Measurements from ENCODE around the gene HRH2. TPM values are rescaled to one million over a fixed set of nuclear protein-coding genes. Genes with fewer than 3 reads are reported as not detected.

Gene HRH2
- total RNA-seq, 1 donor from 2014 or later, result 1.7 TPM

DNA sequence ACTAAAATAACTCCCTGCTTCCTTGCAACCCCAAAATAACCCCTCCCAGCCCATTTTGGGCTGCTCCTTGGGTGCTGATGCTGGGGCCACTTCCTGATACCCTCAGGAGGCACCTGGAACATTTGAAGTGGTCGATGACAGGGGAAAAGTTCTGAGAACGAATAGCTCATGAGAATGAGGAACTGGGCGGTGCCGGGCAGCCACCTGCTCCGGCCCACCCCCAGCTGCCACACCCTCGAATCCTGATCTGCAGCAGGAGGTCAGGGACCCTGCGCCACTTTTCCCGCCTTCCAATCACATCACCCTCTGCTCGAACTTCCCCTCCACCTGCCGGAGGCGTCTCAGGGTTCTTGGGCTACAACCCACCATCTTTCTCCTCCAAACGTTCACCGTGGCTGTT is 19.7 kb downstream of the HRH2 start:
- no peak for DNase-seq (ENCODE audit: low read depth, low spot score)
- no peaks in the 10 kb centered on the region for H3K4me1 Mint-ChIP-seq
- no peak overlapping the region for H3K27ac Mint-ChIP-seq (ENCODE audit: unreplicated experiment)
- no peaks in the 10 kb centered on the region for H3K36me3 Mint-ChIP-seq (ENCODE audit: low read depth)
- TF ChIP-seq, protein P1, sequence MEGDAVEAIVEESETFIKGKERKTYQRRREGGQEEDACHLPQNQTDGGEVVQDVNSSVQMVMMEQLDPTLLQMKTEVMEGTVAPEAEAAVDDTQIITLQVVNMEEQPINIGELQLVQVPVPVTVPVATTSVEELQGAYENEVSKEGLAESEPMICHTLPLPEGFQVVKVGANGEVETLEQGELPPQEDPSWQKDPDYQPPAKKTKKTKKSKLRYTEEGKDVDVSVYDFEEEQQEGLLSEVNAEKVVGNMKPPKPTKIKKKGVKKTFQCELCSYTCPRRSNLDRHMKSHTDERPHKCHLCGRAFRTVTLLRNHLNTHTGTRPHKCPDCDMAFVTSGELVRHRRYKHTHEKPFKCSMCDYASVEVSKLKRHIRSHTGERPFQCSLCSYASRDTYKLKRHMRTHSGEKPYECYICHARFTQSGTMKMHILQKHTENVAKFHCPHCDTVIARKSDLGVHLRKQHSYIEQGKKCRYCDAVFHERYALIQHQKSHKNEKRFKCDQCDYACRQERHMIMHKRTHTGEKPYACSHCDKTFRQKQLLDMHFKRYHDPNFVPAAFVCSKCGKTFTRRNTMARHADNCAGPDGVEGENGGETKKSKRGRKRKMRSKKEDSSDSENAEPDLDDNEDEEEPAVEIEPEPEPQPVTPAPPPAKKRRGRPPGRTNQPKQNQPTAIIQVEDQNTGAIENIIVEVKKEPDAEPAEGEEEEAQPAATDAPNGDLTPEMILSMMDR (conservative IDR thresholded peaks at IDR 0.05), result no peak
- H3K9me3 Mint-ChIP-seq, result no peaks in the 10 kb centered on the region
- H3K4me3 Mint-ChIP-seq, result no peak overlapping the region
- H3K27me3 Mint-ChIP-seq (ENCODE audit: low read depth), result peaks cover 47% of the 10 kb centered on the region

DNA sequence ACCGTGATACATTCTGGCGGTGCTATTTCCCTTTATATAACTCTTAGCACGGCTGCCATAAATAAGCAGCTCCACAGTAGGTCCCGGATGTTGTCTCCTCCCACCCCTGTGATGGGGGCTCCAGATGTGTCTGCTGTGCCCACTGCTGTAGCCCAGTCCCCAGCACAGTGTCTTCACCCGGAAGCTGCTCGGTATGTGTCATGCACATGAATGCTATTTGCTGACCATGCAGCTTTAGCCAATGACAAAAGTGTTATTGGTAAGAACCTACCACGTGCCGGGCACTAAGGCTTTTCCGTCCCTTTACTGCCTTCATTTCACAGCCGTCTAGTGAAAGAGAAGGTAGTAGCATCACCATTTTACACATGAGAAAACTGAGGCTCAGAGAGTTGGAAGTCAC is 20.2 kb downstream of the HRH2 start:
- Mint-ChIP-seq H3K9me3 (no peaks in the 10 kb centered on the region), H3K27ac (ENCODE audit: unreplicated experiment) (no peak overlapping the region), H3K27me3 (ENCODE audit: low read depth) (peaks cover 42% of the 10 kb centered on the region), H3K36me3 (ENCODE audit: low read depth) (no peaks in the 10 kb centered on the region), H3K4me1 (no peaks in the 10 kb centered on the region), H3K4me3 (no peak overlapping the region)
- DNase-seq (ENCODE audit: low read depth, low spot score), result no peak
- TF ChIP-seq, protein P1 (conservative IDR thresholded peaks at IDR 0.05), result no peak

DNA sequence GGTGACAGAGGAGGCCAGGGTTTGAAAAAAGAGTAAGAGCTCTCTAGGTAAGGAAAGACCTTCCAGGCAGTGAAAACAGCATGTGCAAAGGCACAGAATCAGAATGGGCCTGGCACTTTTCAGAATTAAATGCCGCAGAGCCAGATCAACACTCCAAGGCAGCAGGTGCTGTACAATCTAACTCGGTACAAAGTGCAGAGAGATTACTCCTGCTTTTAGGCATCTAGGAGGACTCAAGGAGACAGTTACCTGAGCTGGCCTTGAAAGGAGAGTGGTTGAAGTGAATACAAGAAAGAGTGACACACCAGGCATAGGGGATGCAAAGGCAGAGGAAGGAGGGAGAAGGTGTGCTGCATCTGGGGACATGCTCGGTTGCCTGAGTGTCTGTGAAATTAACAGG is 21.5 kb downstream of the HRH2 start:
- no peaks in the 10 kb centered on the region for H3K36me3 Mint-ChIP-seq (ENCODE audit: low read depth)
- no peak for DNase-seq (ENCODE audit: low read depth, low spot score)
- H3K9me3 Mint-ChIP-seq, result no peaks in the 10 kb centered on the region
- peaks cover 37% of the 10 kb centered on the region for H3K27me3 Mint-ChIP-seq (ENCODE audit: low read depth)
- TF ChIP-seq, protein P1 (conservative IDR thresholded peaks at IDR 0.05), result no peak
- no peak overlapping the region for H3K27ac Mint-ChIP-seq (ENCODE audit: unreplicated experiment)
- H3K4me3 Mint-ChIP-seq, result no peak overlapping the region
- no peaks in the 10 kb centered on the region for H3K4me1 Mint-ChIP-seq

DNA sequence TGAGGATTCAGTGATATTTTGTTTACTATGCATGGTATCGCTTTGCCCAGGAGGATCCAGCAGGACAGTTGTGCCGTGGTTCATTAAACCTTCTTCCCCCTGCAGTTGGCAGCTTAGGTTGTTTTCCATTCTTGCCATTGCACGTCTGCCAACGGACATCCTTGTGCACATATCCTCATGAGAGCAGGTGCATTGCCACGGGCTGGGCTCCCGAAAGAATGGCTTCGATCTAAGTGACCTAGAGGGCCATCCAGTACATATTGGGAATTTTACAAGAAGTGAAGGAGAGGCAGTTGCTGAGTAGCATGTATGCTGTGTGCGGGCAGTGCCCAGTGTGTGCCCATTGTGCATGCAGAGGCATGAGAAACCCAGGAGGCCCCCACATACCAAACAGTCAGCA is 22.1 kb downstream of the HRH2 start:
- no peaks in the 10 kb centered on the region for H3K9me3 Mint-ChIP-seq

DNA sequence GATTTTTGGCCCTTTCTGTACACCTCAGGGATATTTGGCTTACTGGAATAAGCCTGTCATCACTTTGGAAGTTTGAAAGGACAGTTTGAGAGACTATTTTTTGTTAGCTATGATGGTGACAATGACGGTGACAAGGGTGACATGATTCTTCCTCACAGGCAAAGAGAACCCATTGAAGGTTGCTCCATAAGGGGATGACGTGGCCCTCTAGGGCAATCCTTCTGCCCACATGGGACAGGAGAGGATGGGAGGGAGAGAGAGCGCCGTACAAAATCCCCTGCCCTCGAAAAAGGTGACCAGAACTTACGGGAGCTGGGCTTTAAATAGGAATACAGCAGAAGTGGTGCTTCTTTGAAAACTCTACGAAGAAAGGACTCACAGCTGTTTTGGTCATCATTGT is 22.6 kb downstream of the HRH2 start:
- no peak for DNase-seq (ENCODE audit: low read depth, low spot score)
- TF ChIP-seq, protein P1 (conservative IDR thresholded peaks at IDR 0.05), result no peak
- Mint-ChIP-seq H3K27me3 (ENCODE audit: low read depth) (peaks cover 30% of the 10 kb centered on the region), H3K36me3 (ENCODE audit: low read depth) (no peaks in the 10 kb centered on the region), H3K27ac (ENCODE audit: unreplicated experiment) (peak overlapping the region; percentile 35), H3K4me1 (no peaks in the 10 kb centered on the region), H3K4me3 (no peak overlapping the region), H3K9me3 (no peaks in the 10 kb centered on the region)

More for the DNA sequence above, 22.1 kb downstream of the HRH2 start:
- no peaks in the 10 kb centered on the region for H3K36me3 Mint-ChIP-seq (ENCODE audit: low read depth)
- H3K27ac Mint-ChIP-seq (ENCODE audit: unreplicated experiment), result no peak overlapping the region
- no peak overlapping the region for H3K4me3 Mint-ChIP-seq
- TF ChIP-seq, protein P1 (conservative IDR thresholded peaks at IDR 0.05), result no peak
- H3K27me3 Mint-ChIP-seq (ENCODE audit: low read depth), result peaks cover 33% of the 10 kb centered on the region
- DNase-seq (ENCODE audit: low read depth, low spot score), result no peak
- H3K4me1 Mint-ChIP-seq, result no peaks in the 10 kb centered on the region

Measured in neural crest cell (in vitro differentiated cells).